HG02798 (cell line): ENCODE results near the gene CRISPLD2.

Experiments used
- ATAC-seq: cut with Tn5 transposase; IDR thresholded peaks from one replicate; pipeline ENCODE4 v1.9.1; 2021; ENCODE audit warnings: mild to moderate bottlenecking; ENCODE audit not compliant: unreplicated experiment, poor library complexity

Gene CRISPLD2

DNA sequence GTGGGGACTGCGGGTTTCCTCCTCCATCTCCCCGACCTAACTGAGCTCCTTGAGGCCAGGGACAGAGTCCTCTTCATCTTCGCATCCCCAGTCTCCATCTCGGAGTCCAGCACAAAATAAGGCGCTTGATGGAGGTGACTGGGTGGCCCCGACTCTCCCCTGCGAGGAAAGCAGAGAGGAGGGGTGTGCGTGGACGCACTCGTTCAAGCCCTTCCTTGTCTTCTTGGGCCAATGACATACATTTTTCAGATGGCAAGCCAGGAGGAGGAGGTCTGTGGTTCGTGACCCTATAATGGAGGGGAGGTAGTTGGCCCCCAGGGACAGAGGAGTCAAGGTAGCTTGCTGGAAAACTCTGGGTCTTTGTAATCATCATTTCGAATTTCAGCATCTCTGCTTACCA is 17.2 kb downstream of the CRISPLD2 start:
- no peak for ATAC-seq

- ATAC-seq: no peak
These were observed 18.7 kb downstream of the CRISPLD2 start for GRCh38 chr16:84838383-84838948.

DNA sequence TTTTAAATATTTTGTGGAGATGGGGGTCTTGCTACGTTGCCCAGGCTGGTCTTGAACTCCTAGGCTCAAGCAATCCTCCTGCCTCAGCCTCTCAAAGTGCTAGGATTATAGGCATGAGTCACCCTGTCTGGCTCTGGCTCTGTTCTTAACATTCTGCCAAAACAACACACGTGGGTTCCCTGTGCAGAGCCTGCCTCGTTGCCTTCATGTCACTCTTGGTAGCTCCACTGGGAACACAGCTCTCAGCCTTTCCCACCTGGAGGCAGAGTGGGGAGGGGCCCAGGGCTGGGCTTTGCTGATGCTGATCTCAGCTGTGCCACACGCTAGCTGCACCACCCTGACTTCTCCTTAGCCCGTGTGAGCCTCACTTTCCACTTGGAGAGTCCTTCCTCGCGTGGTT is 19.3 kb downstream of the CRISPLD2 start:
- ATAC-seq: no peak

- ATAC-seq: no peak
These were observed 20.2 kb downstream of the CRISPLD2 start for GRCh38 chr16:84839956-84840355.

DNA sequence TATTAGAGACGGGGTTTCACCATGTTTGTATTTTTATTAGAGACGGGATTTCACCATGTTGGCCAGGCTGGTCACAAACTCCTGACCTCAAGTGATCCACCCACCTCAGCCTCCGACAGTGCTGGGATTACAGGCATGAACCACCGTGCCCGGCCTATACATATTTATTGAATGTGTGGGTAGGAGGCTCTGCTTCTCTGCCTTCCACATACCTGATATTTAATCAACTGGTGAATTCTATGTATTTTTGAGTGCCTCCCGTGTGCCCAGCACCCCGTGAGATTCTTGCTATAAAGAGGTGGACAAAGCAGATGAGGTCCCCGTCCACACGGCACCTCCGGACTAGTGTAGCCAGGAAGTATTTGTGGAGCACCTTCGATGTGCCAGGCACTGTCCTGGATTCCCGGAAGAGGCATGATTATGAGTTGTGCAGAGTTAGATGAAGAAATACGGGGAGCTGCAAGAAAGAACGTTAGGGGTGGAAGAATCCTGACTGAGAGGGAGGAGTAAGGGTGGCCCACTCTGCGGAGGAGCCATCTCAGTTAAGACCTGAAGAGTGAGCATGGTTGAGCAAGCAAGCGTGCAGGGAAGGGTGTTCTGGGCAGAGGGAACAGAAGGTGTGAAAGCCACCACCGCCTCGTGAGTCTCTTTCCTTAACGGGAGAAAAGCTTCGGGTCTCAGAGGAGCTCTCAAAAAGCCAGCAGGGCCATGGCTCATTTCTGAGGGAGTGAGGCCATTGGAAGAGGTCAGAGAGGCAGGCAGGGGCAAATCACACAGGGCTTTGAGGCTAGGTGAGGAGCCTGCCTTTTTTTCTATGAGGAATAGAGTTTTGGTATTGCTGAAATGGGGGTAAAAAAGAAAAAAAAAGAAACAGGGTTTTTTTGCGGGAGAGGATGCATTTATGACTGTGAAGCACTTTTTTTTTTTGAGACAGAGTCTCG is 21.2 kb downstream of the CRISPLD2 start:
- ATAC-seq: no peak

DNA sequence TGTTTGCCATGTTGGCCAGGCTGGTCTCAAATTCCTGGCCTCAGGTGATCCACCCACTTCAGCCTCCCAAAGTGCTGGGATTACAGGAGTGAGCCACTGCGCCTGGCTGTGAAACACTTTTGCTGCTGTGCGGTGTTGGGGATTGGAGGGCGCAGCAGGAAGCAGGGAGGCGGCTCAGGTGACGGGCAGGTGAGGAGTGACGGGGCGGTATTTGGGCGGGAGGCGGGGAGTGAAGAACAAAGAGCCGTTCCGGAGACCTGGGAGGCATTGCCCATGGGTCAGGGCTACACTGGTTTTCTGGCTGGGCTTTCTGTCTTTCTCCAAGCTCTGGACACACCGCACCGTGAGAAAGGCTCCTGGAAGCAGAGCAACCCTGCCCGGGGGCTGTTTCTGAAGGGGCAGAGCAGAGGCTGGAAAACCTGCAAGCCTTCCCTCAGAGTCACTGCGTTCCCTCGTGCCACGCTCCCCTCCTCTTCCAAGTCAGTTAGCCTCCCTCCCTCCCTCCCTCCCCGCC is 22.1 kb downstream of the CRISPLD2 start:
- ATAC-seq: no peak

GRCh38 chr16:84842516-84843148 is 22.8 kb downstream of the CRISPLD2 start:
- no peak for ATAC-seq

DNA sequence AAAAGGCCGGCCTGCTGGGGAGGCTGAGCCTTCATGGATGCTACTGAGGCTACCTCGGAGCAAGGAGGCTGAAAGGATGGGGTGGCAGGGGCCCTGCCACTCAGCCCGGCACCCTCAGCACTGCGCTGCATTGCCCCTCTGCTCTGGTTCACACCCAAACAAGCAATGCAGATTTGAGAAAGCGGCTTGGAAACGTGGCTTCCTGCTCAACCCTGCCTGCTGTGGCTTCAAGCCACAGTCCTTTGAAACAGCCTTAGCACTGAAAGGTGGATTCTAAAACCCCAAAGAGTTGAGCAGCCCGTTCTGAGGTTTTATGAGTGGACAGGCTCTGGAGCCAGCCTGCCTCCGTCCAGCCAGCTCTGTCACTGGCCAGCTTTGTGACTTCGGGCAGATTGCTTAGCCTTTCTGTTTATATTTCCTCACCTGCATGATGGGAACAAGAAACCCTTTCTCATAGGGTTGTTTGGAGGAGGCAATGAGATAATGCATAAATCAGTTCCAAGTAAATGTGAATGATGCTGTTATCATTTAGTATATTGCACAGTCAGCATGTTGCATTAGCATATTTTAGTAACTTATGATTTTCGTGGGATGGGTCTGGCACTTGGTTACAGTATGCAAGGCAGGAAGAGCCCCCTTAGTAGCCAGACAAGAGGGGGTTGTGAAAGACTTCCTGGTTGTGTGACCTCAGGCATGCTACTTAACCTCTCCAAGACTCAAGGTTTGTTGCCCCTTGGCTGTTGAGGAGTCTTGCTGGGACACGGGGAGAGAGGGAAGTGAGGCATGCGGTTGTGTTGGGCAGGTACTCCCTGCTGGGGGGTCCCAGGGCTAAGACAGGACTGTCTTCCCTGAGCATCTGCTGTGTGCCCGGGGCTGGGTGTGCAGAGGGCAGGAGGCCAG is 23.6 kb downstream of the CRISPLD2 start:
- no peak for ATAC-seq

GRCh38 chr16:84844049-84844350 is 24.2 kb downstream of the CRISPLD2 start:
- ATAC-seq: no peak

DNA sequence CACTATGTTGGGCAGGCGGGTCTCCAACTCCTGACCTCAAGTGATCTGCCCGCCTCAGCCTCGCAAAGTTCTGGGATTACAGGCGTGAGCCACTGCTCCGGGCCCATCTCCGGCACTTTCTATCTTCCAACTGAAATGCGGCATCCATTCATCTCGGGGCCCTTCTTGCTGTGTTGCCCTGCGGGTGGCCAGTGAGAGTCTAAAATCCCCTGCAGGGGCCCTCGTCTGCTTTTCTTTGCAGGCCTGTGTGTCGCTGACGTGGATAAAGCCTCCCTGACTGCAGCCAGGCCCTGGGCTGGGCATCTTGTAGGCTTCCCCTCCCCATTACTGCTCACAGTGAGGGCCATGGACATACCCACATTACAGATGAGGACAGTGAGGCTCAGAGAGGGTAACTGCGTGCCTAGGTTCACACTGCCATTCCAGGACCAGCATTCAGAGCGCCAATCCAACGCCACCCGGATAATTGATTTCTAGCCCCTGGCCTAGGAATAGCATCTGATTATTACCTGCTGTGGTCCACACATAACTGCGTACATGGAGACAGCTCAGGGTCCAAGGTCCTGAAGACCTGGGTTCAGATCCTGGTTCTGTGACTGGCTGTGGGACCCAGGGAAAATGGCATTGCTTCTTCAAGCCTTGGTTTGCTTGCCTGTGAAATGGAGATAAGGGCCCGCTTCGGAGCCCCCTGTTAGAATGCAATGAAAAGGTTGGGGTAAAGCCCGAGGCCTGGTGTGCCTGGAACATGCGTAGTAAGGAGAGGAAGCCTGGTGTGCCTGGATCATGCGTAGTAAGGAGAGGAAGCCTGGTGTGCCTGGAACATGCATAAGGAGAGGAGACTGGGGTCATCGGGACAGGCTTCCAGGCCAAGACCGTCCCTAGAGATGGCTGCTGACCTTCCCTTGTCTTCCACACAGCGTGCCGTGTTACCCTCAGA is 25.0 kb downstream of the CRISPLD2 start:
- ATAC-seq: no peak

DNA sequence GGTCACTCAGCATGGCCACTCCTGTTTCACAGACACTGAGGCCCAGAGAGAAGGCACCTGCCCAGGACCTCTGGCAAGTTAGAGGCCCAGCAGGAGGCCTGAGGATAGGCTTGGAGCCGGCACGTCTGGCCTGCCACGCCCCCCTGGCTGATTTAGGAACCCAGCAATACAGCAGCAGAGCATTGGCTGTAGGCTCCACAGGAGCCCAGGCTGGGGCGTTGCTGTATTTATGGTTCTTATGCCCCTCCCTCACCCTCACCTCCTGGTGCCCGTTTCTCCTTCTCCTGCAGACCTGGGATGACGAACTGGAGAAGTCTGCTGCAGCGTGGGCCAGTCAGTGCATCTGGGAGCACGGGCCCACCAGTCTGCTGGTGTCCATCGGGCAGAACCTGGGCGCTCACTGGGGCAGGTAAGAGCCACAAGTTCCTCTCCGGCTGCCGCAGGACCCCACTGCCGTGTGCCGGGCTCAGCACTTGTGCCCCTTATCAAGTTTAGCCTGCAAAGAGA is 25.8 kb downstream of the CRISPLD2 start:
- ATAC-seq: no peak

DNA sequence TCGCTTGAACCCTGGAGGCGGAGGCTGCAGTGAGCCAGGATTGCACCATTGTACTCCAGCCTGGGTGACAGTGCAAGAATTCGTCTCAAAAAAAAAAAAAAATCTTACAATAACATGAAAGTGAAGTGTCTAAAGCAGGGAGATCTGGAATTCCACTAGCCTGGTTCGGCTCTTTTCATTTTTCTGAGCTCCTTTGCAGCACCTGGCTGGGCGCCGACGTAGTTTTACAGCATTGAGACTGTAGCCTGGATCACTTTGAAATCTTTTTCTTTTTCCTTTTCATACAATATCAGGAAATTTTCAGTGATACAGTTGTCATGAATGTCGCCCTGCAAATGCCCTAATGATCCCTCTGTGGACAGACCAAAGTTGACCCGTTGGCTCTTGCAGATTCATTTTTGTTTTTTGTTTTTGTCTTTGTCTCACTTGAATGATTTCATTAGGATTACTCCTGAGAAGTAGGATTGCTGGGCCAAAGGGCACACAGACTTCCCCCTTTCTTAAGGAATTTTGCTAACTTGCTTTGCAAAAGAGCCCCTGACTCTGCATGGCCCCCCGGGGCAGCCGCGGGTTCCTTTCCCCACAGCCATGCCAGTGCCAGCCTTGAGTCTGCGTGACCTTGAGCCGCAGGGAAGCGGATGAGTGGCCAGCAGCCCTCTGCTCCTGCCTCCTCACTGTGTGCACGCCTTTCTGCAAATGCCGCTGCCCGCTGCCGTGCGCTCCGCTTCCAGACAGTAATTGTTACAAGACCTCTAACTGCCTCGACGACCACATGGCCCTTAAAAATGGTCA is 28.0 kb downstream of the CRISPLD2 start:
- ATAC-seq: no peak

DNA sequence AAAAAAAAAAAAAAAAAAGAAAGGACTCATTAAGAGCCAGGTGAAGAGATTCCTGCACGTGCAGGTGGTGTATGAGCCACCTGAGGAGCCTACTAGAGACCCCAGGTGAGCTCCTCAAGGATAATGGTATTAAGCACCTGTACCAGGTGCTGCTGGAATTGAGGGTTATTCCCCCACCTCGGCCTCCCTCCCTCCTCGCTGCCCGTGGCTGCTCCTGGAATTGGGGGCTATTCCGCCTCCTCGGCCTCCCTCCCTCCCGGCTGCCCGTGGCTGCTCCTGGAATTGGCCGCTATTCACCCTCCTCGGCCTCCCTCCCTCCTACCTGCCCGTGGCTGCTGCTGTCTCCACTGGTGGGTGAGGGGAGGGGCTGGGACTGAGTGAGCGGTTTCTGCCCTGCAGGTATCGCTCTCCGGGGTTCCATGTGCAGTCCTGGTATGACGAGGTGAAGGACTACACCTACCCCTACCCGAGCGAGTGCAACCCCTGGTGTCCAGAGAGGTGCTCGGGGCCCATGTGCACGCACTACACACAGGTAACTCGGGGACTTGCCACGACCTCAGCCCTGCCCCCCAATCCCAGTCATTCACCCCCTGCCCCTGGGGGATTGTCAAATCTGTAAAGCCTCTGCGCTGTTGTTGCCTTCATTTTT is 29.3 kb downstream of the CRISPLD2 start:
- ATAC-seq: no peak

DNA sequence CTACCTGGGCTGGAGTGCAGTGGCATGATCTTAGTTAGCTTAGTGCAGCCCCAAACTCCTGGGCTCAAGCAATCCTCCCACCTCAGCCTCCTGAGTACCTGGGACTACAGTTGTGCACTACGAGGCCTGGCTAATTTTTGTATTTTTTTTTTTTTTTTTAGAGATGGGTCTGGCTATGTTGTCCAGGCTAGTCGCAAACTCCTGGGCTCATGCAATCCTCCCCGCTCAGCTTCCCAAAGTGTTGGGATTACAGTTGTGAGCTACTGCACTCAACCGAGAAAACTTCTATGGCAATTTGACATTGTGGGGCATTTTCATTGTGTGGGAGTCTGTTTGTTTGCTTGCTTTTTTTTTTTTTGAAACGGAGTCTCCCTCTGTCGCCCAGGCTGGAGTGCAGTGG is 30.0 kb downstream of the CRISPLD2 start:
- no peak for ATAC-seq

GRCh38 chr16:84850714-84851113 is 30.9 kb downstream of the CRISPLD2 start:
- ATAC-seq: no peak

- ATAC-seq: no peak
These were observed 31.7 kb downstream of the CRISPLD2 start for GRCh38 chr16:84851192-84852127.

GRCh38 chr16:84853534-84853933 is 33.7 kb downstream of the CRISPLD2 start:
- no peak for ATAC-seq
